ENCODE results near the gene TOPBP1.

- TF ChIP-seq E2F4 (CRISPR knock-in tag; IDR thresholded peaks at IDR 0.05; ENCODE audit: borderline replicate concordance, low read depth) (no peak), CTCF (IDR thresholded peaks at IDR 0.05) (no peak), TEAD4 (CRISPR knock-in tag; IDR thresholded peaks at IDR 0.05) (no peak), RELA (CRISPR knock-in tag; IDR thresholded peaks at IDR 0.05; ENCODE audit: borderline replicate concordance) (no peak), FOXJ3 (CRISPR knock-in tag; IDR thresholded peaks at IDR 0.05; ENCODE audit: borderline replicate concordance) (no peak), TP53 (CRISPR knock-in tag; IDR thresholded peaks at IDR 0.05) (no peak)
Measured at GRCh38 chr3:133606342-133606741, 55.4 kb downstream of the TOPBP1 start.
